Measurements from ENCODE around the gene CLIP1.
"Not testable (repeated sequence)": the region's sequence is repeated elsewhere in the genome, so short reads cannot be mapped to it uniquely, and the experiment has no call there.

The CLIP1 gene

GRCh38 chr12:122399254-122399591 is 23.2 kb downstream of the CLIP1 start:
- no peak for DNase-seq (ENCODE audit: low read depth in 1 of 2, low spot score in 1 of 2)

- not testable (repeated sequence) for DNase-seq (ENCODE audit: low read depth in 1 of 2, low spot score in 1 of 2)
Observed at GRCh38 chr12:122397981-122398380, 24.5 kb downstream of the CLIP1 start.

- DNase-seq (ENCODE audit: low read depth in 1 of 2, low spot score in 1 of 2) = no peak
Observed at GRCh38 chr12:122395319-122395718, 27.1 kb downstream of the CLIP1 start.

GRCh38 chr12:122394626-122395194 is 27.8 kb downstream of the CLIP1 start:
- no peak for DNase-seq (ENCODE audit: low read depth in 1 of 2, low spot score in 1 of 2)

- no peak for DNase-seq (ENCODE audit: low read depth in 1 of 2, low spot score in 1 of 2)
Observed at GRCh38 chr12:122393817-122394216, 28.7 kb downstream of the CLIP1 start.

- DNase-seq (ENCODE audit: low read depth in 1 of 2, low spot score in 1 of 2) = no peak
Observed at GRCh38 chr12:122392411-122392810, 30.1 kb downstream of the CLIP1 start.

GRCh38 chr12:122389677-122390076 is 32.8 kb downstream of the CLIP1 start:
- no peak for DNase-seq (ENCODE audit: low read depth in 1 of 2, low spot score in 1 of 2)

- DNase-seq (ENCODE audit: low read depth in 1 of 2, low spot score in 1 of 2) = no peak
Observed at GRCh38 chr12:122387887-122388286, 34.6 kb downstream of the CLIP1 start.

- no peak for DNase-seq (ENCODE audit: low read depth in 1 of 2, low spot score in 1 of 2)
Observed at GRCh38 chr12:122385171-122386016, 37.1 kb downstream of the CLIP1 start.

GRCh38 chr12:122382919-122383350 is 39.5 kb downstream of the CLIP1 start:
- no peak for DNase-seq (ENCODE audit: low read depth in 1 of 2, low spot score in 1 of 2)

GRCh38 chr12:122381021-122381420 is 41.4 kb downstream of the CLIP1 start:
- no peak for DNase-seq (ENCODE audit: low read depth in 1 of 2, low spot score in 1 of 2)

GRCh38 chr12:122376751-122377150 is 45.7 kb downstream of the CLIP1 start:
- DNase-seq (ENCODE audit: low read depth in 1 of 2, low spot score in 1 of 2) = not testable (repeated sequence)

GRCh38 chr12:122374707-122375106 is 47.8 kb downstream of the CLIP1 start:
- DNase-seq (ENCODE audit: low read depth in 1 of 2, low spot score in 1 of 2) = no peak

- DNase-seq (ENCODE audit: low read depth in 1 of 2, low spot score in 1 of 2) = no peak
Observed at GRCh38 chr12:122371475-122372045, 50.9 kb downstream of the CLIP1 start.

GRCh38 chr12:122368361-122369073 is 54.0 kb downstream of the CLIP1 start:
- no peak for DNase-seq (ENCODE audit: low read depth in 1 of 2, low spot score in 1 of 2)

- not testable (repeated sequence) for DNase-seq (ENCODE audit: low read depth in 1 of 2, low spot score in 1 of 2)
Observed at GRCh38 chr12:122367632-122368031, 54.8 kb downstream of the CLIP1 start.

GRCh38 chr12:122366685-122367475 is 55.6 kb downstream of the CLIP1 start:
- DNase-seq (ENCODE audit: low read depth in 1 of 2, low spot score in 1 of 2) = no peak

- not testable (repeated sequence) for DNase-seq (ENCODE audit: low read depth in 1 of 2, low spot score in 1 of 2)
Observed at GRCh38 chr12:122365226-122365625, 57.2 kb downstream of the CLIP1 start.

GRCh38 chr12:122363782-122364181 is 58.7 kb downstream of the CLIP1 start:
- DNase-seq (ENCODE audit: low read depth in 1 of 2, low spot score in 1 of 2) = no peak

- no peak for DNase-seq (ENCODE audit: low read depth in 1 of 2, low spot score in 1 of 2)
Observed at GRCh38 chr12:122362755-122363154, 59.7 kb downstream of the CLIP1 start.

- DNase-seq (ENCODE audit: low read depth in 1 of 2, low spot score in 1 of 2) = not testable (repeated sequence)
Observed at GRCh38 chr12:122358403-122358802, 64.1 kb downstream of the CLIP1 start.
